Osteoblast (primary cell): ENCODE measurements around the gene ADCY10. TPM values are rescaled to one million over a fixed set of nuclear protein-coding genes. Genes with fewer than 3 reads are reported as not detected.

ENCODE experiments used
- DNase-seq: peaks from one replicate; pipeline ENCODE4 v3.0.0; 2011; ENCODE audit warnings: low spot score, mixed read lengths; ENCODE audit not compliant: insufficient read length; ENCODE audit errors: missing footprints
- H2AFZ ChIP-seq: 2 replicates; pipeline ENCODE4 v1.6.0; 2011; ENCODE audit warnings: mild to moderate bottlenecking, low read length
- H3K27ac ChIP-seq: 2 replicates; pipeline ENCODE4 v1.5.1; 2011; ENCODE audit warnings: mild to moderate bottlenecking, low read depth, low read length, moderate library complexity
- H3K27me3 ChIP-seq: 2 replicates; pipeline ENCODE4 v1.6.0; 2012; ENCODE audit warnings: mild to moderate bottlenecking, control low read depth, inconsistent platforms, low read length, moderate library complexity; ENCODE audit not compliant: insufficient read depth
- H3K36me3 ChIP-seq: 2 replicates; pipeline ENCODE4 v1.5.1; 2011; ENCODE audit warnings: mild to moderate bottlenecking, low read length, control low read depth, moderate library complexity; ENCODE audit not compliant: insufficient read depth
- H3K4me1 ChIP-seq: 2 replicates; pipeline ENCODE4 v1.5.1; 2011; ENCODE audit warnings: mild to moderate bottlenecking, low read length, control low read depth, moderate library complexity; ENCODE audit not compliant: insufficient read depth
- H3K4me2 ChIP-seq: 2 replicates; pipeline ENCODE4 v1.6.0; 2011; ENCODE audit warnings: mild to moderate bottlenecking, low read length; ENCODE audit not compliant: insufficient read depth
- H3K4me3 ChIP-seq: fragments of 200-600 bp; sonication (generic); 3 replicates; pipeline ENCODE4 v1.5.1; 2012; ENCODE audit warnings: mild to moderate bottlenecking, low read length, inconsistent platforms; ENCODE audit not compliant: insufficient read depth
- H3K79me2 ChIP-seq: 2 replicates; pipeline ENCODE4 v1.6.0; 2012; ENCODE audit warnings: mild to moderate bottlenecking, low read length, control low read depth, inconsistent platforms; ENCODE audit not compliant: insufficient read depth
- H3K9me3 ChIP-seq: 2 replicates; pipeline ENCODE4 v1.5.1; 2011; ENCODE audit warnings: low read depth, low read length, control low read depth
- H4K20me1 ChIP-seq: 2 replicates; pipeline ENCODE4 v1.6.0; 2012; ENCODE audit warnings: mild to moderate bottlenecking, low read length, control low read depth; ENCODE audit not compliant: insufficient read depth
- total RNA-seq: library from RNA; depleted of rRNA; stranded (reverse); fragments of >200 nt; gene quantifications from 2 replicates; pipeline ENCODE4 v1.2.3, GENCODE V29; 2012
- TF ChIP-seq, protein P1 (sequence below): IDR thresholded peaks from 2 replicates; pipeline ENCODE4 v1.5.1; 2011; ENCODE audit warnings: mild to moderate bottlenecking, low read depth, low read length, moderate library complexity; ENCODE audit errors: extremely low read depth

Gene ADCY10
- total RNA-seq, 1 donor: 0.36 TPM

DNA sequence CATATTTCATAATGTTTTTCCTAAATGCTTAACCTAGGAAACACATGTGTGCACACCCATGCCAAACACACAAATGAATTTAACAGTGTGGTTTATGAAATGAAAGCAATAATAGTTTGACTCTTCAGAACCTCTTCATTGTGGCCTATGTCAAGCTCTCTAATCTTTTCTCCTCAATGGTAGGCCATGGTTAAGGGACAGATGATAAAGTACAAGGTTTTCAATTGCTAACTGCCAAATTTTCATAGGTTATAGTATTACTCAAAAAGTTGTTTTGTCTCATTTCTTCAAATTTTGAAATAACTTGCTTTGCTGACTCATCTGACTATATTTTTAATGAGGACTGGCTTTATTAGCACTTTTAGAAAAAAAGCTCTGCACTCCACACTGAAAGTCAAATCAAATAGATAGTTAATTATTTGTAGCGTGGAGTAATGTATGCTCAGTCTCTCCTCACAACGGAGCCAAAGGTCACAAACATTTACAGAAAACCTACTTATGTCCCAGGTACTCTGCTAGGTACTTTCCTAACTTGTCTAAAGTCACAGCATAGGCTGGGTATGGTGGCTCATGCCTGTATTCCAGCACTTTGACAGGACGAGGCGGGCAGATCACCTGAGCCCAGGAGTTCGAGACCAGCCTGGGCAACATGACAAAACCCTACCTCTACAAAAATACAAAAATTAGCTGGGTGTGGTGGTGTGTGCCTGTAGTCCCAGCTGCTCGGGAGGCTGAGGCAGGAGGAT lies 3.0 kb upstream of the ADCY10 start:
- Histone ChIP-seq H3K4me2 (no peak overlapping the region), H3K27me3 (no peaks in the 10 kb centered on the region), H3K9me3 (no peaks in the 10 kb centered on the region), H3K4me3 (no peak overlapping the region), H3K36me3 (peaks cover 17% of the 10 kb centered on the region), H3K4me1 (peaks cover 3% of the 10 kb centered on the region), H2AFZ (no peak overlapping the region), H3K27ac (no peak overlapping the region), H4K20me1 (no peaks in the 10 kb centered on the region), H3K79me2 (peaks cover 6% of the 10 kb centered on the region)
- no peak for DNase-seq
- TF ChIP-seq, protein P1, sequence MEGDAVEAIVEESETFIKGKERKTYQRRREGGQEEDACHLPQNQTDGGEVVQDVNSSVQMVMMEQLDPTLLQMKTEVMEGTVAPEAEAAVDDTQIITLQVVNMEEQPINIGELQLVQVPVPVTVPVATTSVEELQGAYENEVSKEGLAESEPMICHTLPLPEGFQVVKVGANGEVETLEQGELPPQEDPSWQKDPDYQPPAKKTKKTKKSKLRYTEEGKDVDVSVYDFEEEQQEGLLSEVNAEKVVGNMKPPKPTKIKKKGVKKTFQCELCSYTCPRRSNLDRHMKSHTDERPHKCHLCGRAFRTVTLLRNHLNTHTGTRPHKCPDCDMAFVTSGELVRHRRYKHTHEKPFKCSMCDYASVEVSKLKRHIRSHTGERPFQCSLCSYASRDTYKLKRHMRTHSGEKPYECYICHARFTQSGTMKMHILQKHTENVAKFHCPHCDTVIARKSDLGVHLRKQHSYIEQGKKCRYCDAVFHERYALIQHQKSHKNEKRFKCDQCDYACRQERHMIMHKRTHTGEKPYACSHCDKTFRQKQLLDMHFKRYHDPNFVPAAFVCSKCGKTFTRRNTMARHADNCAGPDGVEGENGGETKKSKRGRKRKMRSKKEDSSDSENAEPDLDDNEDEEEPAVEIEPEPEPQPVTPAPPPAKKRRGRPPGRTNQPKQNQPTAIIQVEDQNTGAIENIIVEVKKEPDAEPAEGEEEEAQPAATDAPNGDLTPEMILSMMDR: no peak

DNA sequence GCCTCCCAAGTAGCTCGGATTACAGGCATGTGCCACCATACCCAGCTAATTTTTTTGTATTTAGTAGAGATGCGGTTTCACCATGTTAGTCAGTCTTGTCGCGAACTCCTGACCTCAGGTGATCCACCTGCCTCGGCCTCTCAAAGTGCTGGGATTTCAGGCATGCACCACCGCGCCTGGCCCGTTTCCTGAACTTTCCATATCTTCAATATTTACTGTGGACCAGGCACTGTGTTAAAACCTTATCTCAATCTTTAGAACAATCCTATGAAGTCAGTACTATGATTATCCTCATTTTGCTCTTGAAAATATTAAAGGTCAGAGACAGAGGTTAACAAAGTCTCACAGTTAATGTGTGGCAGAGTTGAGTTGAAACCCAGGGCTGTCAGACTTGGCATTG lies 1.6 kb upstream of the ADCY10 start:
- Histone ChIP-seq H3K27me3 (no peaks in the 10 kb centered on the region), H3K4me2 (no peak overlapping the region), H3K79me2 (peaks cover 2% of the 10 kb centered on the region), H3K27ac (no peak overlapping the region), H3K9me3 (no peaks in the 10 kb centered on the region), H3K4me3 (no peak overlapping the region), H3K36me3 (peaks cover 17% of the 10 kb centered on the region), H3K4me1 (no peaks in the 10 kb centered on the region), H2AFZ (no peak overlapping the region), H4K20me1 (no peaks in the 10 kb centered on the region)
- DNase-seq: no peak
- TF ChIP-seq, protein P1: no peak

DNA sequence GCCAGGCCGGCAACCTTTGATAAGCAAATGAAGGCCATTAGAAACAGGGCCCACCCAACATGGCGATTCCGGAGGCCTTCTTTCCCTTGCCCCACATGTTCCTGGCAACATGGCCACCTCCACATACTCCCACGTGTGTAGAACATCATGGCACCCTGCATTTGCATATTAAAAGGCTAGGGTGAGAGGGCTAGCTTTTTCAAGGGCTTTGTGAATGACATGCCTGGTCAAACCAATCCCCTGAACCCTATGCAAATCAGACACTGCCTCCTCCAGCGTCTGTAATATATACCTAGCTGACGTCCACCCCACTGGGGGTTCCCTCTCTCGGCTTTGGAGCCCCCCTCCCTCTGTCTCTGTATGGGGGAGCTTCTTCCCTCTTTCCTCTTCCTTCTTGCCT lies 1.6 kb downstream of the ADCY10 start:
- peaks cover 1% of the 10 kb centered on the region for H3K9me3 ChIP-seq
- H3K4me1 ChIP-seq: no peaks in the 10 kb centered on the region
- no peaks in the 10 kb centered on the region for H3K79me2 ChIP-seq
- H4K20me1 ChIP-seq: no peaks in the 10 kb centered on the region
- no peak overlapping the region for H3K4me3 ChIP-seq
- H2AFZ ChIP-seq: no peak overlapping the region
- DNase-seq: no peak
- H3K27ac ChIP-seq: no peak overlapping the region
- no peak overlapping the region for H3K4me2 ChIP-seq
- H3K36me3 ChIP-seq: peaks cover 14% of the 10 kb centered on the region
- TF ChIP-seq, protein P1: no peak
- no peaks in the 10 kb centered on the region for H3K27me3 ChIP-seq

DNA sequence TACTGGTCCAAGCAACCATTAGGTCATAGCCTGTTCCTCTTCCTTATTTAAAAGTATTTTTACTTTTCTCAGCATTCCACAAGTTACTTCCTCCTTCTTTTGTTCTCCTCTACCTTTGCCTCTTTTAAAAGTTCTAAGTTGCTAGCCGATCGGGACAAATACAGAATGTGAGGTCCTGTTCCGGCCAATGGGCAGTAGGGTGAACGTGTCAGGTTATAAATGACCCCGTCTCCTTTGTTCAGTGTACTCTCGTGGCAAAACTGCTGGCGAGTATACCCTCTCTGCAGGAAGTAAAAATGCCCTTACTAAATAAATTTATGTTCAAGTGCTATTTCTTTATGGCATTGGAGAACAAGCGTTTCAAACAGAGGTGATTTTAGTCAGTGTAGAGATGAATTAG lies 2.5 kb downstream of the ADCY10 start:
- peak overlapping the region; percentile 20 for H2AFZ ChIP-seq

More for the DNA sequence above, 2.5 kb downstream of the ADCY10 start:
- Histone ChIP-seq H3K9me3 (peaks cover 1% of the 10 kb centered on the region), H3K4me2 (no peak overlapping the region), H3K4me3 (no peak overlapping the region), H3K79me2 (no peaks in the 10 kb centered on the region), H3K27me3 (no peaks in the 10 kb centered on the region), H4K20me1 (no peaks in the 10 kb centered on the region), H3K36me3 (peaks cover 9% of the 10 kb centered on the region), H3K27ac (no peak overlapping the region), H3K4me1 (no peaks in the 10 kb centered on the region)
- TF ChIP-seq, protein P1: no peak
- DNase-seq: no peak
